Muscle of arm (tissue), 14 donors: ENCODE results near the gene HLA-DPA1. TPM values are rescaled to one million over a fixed set of nuclear protein-coding genes. Genes with fewer than 3 reads are reported as not detected.
"Not testable (repeated sequence)": the region's sequence is repeated elsewhere in the genome, so short reads cannot be mapped to it uniquely, and the experiment has no call there.

Experiments used
- DNase-seq: peaks from one replicate; pipeline ENCODE4 v3.0.0-alpha.2; 2013
- long read RNA-seq, 11 donors: transcript quantifications; one replicate each; lab custom pipeline, GENCODE V29; 2026
- polyA plus RNA-seq, 12 donors: library from polyadenylated mRNA; unstranded; fragments of 120-200 nt; gene quantifications; one replicate each; pipeline ENCODE4 v1.2.1, GENCODE V29; 2013; ENCODE audit not compliant: insufficient read length in 12 of 12

The HLA-DPA1 gene
- 10 to 100 TPM in 9 of 12 donors, 1 to 10 TPM in 2, not detected in 1; 7.6 to 44.7 (median 13.9) TPM for polyA plus RNA-seq
- long read RNA-seq, donor 1, full-length matches to known transcripts = 4 of 103 reads
- long read RNA-seq, donor 1, partial matches to known transcripts = 99 of 103 reads
- long read RNA-seq, donor 1, other reads (novel, unspliced or antisense) = 0 of 103 reads
- long read RNA-seq, donor 2, partial matches to known transcripts = 18 of 39 reads
- long read RNA-seq, donor 2, other reads (novel, unspliced or antisense) = 21 of 39 reads
- long read RNA-seq, donor 3, partial matches to known transcripts = 0 of 1 reads
- long read RNA-seq, donor 3, other reads (novel, unspliced or antisense) = 0 of 1 reads
- long read RNA-seq, donor 4 = 0 reads
- long read RNA-seq, donor 5, full-length matches to known transcripts = 1 of 1 reads
- long read RNA-seq, donor 5, partial matches to known transcripts = 0 of 1 reads
- long read RNA-seq, donor 5, other reads (novel, unspliced or antisense) = 0 of 1 reads
- long read RNA-seq, donor 6, partial matches to known transcripts = 5 of 5 reads
- long read RNA-seq, donor 6, other reads (novel, unspliced or antisense) = 0 of 5 reads
- long read RNA-seq, donor 7 = 0 reads
- long read RNA-seq, donor 8, full-length matches to known transcripts = 1 of 1 reads
- long read RNA-seq, donor 8, partial matches to known transcripts = 0 of 1 reads
- long read RNA-seq, donor 8, other reads (novel, unspliced or antisense) = 0 of 1 reads
- long read RNA-seq, donor 9, partial matches to known transcripts = 6 of 6 reads
- long read RNA-seq, donor 9, other reads (novel, unspliced or antisense) = 0 of 6 reads
- long read RNA-seq, donor 10, partial matches to known transcripts = 0 of 1 reads
- long read RNA-seq, donor 10, other reads (novel, unspliced or antisense) = 0 of 1 reads
- long read RNA-seq, donor 11 = 0 reads

DNA sequence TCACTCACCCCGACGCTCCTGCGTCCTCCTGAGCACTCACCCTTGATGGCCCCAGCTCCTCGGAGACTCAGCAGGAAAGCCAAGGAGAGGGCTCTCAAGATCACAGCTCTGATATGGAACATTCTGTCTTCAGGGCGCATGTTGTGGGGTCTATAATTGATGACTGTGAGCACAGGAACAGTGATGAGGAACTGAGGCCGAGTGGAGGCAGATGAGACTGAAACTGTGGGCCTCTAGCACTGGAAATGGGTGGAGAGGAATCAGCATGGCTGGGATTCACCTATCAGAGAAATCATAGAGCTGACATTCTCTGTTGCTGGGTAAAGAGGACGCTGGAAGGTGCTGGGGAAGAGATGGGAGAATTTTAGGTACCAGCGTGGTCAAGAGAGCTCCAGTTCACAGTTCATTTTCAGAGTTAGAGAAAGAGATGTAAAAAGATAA lies at the start of gene HLA-DPA1:
Gene HLA-DPA1, minus strand, starts transcription at position 219 of the 441 bp plus-strand sequence.
- no peak for DNase-seq

DNA sequence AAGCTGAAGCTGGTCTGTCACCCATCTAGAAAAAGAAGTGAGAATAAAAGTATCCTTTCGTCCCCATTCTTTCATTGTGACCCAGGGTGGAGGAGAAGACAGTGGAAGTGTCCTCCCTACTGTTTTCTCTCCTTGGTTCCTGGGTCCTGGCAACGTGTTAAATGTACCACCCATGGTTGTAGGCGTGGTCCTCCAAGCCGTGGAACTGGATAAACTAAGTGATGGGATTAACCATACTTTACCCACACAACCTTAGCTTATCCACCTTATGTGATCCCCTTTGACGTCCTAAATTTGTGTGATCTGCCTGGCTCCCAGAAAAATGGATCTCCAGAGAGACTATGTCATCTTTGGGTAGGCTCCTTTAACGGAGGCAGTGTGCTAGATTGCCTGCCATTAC lies 49.7 kb upstream of the HLA-DPA1 start:
- no peak for DNase-seq

DNA sequence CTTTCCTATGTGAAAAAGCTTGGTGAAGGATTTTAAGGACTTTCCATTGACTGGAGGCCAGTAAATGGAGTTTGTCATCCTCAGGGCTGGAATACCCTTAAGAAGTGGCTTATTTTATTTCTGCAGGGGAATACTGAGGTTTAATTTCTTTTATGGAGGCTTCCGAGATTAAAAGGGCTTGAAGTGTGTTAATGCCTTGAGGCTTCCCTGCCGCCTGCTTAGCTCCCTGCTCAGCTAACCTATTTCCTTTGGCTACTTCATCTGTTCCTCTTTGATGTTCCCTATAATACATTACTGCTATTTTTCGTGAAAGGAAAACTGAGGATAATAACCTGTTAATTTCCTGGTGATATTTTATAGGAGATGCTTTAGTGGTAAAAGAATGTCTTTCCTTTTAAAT lies 46.6 kb upstream of the HLA-DPA1 start:
- DNase-seq = no peak

DNA sequence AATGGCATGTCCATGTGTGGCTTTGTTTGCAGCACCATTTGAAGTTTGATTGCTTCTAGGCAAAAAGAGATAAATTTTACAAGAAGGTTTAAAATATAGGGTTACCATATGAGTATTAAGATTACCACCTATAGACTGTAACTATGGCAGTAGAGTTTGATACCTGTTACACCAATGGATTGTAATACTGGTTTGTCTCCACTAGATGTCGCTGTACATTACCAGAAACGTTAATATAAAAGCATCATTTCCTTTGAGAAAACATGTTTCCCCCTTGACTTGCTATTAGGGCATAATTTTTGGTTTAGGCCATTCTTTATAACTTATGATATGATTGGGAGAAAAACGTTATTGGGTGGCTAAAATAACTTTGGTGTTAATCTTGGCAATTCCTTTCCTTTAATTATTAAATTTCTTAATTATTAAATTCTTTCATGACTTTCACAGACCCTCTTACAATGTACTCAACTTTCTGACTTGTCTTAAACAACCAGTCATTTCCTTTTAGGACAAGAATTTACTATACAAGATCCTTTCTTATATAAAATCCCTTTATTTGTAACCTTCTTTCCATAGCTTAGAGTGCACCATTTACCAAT lies 45.2 kb upstream of the HLA-DPA1 start:
- DNase-seq = peak; percentile 52

DNA sequence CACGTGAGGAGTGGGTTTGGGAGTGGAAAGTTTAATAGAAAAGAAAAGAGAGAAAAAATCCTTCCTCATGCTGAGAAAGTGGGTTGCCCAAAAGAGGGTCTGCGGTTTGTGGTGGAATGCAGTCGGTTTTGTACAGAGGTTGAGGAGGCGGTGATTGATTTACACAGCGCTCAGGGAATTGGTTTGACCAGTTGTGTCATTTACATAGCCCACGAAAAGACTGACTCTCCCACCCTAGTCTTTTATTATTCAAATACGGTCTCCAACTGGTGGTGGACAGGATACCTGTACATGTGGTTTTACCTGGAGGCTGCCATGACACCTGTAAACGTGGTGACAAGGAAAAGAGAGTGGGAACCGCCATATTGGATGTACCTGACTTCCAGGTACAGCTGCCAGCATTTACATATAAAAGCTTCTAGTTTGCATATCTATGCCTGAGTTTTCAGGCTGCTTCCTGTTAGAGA lies 44.4 kb upstream of the HLA-DPA1 start:
- DNase-seq = no peak

DNA sequence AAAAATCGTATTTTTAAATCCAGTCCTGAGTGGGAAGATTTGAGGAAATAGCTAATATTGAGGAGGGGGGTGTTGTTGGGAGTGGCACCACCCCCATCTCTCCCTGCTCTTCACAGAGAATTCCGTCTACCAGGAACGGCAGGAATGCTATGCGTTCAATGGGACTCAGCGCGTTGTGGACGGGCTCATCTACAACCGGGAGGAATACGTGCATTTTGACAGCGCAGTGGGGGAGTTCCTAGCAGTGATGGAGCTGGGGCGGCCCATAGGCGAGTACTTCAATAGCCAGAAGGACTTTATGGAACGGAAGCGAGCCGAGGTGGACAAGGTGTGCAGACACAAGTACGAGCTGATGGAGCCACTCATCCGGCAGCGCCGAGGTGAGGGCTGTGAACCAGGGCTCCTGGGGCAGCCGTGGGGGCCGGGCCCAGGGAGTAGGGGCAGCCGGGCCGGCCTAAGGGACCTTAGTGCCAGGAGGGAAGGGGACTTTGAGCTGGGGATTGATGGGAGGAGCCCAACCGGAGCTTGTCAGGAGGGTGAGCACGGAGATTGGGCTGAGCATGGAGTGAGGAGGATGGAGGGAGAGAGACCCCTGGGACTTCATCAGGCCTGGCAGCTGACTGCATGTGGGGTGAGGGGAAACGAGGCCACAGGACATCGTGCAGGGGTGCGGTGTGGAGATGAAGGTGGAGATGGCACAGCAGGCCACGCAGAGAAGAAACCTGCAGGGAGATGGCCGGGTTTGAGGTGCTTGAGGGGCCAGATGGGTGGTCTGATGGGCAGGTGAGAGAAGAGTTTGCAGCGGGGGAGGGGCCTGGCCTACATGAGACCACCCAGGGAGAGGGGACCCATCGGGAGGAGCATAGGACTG lies 43.6 kb upstream of the HLA-DPA1 start:
- no peak for DNase-seq

DNA sequence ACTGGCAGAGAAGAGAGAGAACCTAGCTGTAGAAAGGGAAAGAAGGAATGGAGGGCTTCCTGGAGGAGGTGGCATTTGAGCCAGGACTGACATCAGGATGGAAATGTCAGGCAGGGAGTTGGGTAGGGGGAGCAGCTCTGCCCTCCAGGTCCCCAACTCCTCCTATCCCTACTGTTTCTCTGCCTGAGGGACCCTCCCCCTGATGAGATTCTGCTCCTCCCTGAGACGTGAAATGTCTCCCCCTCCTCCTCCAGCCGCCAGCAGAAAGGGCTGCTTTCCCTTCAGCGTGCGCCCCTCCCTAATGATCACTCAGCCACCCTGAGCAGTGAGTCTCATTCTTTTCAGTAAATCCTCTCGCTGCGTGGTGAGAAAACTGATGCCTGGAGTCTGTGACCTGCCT lies 43.0 kb upstream of the HLA-DPA1 start:
- DNase-seq = no peak

DNA sequence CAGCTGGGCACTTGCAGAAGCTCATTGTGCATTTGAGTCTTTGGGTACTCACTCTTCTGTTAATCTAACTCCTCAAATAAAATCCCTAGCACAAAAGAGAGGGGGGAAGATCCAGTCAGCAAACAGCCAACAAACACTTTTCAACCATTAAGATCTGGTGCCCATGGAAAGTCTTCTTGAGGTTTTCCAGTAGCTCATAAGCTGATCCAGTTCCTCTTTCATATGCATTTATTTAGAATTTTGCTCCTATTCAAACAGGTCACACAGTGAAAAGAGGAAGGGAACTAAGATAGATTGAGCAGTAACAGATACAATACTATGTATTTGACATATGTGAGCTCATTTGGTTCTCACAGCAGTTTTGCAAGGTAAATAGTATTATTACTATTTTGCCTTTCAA lies 41.0 kb upstream of the HLA-DPA1 start:
- DNase-seq = no peak

DNA sequence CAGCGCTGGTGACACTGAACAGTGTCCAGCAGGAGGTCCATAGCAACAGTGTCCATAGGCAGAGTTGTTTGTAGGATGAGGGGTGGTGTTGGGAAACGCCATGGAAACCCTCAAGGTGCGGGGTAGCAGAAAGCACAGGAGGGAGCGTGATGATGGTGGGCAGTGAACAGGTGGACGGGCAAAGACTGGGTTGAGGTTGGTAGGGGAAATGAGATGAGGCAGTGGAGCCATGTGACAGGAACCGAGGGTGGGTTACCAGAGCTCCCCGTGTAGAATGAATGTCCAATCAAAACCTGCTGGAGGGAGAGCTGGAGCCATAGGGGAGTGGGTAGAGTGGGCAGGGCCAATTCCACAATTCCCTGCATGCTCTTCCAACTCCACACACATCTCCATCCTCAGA lies 40.3 kb upstream of the HLA-DPA1 start:
- no peak for DNase-seq

DNA sequence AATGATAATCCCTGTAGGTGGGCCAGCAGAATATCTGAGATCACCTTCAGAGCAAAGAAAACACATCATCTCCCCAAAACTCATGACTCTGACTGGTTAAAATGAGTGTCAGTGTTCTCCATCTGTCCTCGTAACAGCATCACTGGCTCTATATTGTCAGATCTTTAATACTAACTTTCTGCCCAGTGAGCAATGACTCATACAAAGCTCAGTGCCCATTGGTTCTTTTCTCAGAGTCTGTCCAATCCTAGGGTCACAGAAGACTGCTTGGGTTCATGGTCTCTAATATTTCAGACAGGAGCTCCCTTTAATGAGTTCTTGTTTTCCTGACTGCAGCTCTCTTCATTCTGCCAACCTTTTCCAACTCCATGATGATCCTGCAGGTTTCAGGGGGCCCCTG lies 38.7 kb upstream of the HLA-DPA1 start:
- DNase-seq = peak; percentile 41

DNA sequence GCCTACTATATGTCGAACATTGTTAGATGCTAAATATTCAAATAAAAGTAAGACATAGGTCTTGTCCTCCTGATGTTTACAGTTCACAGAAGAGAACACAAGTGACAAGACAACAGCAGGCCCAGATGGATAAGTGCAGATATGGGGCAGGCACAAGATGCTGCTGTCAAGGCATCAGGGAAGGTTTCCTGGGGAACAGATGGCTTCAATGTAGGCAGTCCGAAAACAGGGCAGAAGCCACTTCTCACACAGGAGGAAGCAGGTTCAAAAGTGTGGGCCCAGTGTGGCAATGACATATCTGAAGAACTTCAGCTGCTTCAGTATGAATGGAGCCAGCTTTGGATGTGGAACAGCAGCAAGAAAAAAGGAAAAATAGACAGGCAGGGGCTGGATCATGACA lies 34.9 kb upstream of the HLA-DPA1 start:
- DNase-seq = no peak

DNA sequence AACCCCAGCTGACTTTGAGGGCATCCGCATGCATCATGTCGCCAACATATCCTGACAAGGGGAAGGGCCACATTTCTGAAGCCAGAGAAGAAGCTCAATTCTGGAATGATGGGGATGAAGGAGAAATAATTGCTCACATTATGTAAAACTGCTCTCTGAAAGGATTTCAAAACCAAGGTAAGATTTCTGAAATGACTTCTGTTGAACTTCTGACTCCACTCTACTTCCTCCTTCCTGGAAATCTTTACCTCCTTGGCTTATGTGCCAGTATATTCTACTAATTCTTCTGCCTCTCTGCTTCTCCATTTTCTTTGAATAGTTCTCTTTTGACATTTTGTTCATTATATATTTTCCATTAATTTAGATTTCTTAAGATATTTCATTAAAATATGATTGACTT lies 34.2 kb upstream of the HLA-DPA1 start:
- DNase-seq = no peak

DNA sequence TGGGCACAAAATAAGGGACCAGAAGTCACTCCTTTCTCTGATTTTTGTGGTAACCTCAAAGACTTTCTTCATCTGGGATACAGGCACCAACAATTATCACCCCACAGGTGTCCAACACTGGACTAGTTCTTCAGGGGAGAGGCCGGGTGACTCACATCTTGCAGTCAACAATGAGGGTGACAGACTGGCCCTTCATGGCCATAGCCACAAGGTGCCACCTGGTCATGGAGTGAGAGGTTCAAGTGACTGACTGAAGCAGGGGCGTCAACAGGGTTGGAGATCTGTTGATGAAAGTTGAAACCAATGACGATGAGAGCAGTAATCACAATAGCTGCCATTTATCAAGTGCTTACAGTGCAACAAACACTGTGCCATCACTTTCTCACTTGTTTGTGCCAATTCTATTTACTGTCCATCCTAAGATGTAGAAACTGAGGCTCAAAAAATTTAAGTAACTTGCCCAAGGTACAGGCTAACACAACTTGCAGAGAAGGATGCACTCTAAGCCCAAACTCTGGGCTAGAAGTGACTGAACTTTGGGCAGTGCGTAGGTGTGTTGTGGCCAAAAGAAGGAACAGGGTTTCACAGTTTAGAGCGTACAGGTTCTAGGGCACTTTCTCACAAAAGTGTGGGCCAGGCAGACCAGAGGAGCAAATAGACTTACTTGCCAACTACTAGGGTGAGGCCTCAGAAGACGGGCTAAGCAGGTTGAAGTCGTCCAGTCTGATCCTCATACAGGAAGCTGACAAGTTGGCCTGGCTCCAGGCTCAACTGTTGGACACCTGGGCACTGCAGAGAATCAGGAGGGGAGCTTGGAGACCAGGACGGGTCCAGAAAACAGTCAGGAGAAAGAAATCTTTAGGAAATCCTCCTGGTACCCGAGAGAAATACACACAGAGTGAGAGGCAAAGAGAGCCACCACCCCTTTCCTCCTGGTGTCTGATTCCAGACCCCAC lies 32.7 kb upstream of the HLA-DPA1 start:
- no peak for DNase-seq

DNA sequence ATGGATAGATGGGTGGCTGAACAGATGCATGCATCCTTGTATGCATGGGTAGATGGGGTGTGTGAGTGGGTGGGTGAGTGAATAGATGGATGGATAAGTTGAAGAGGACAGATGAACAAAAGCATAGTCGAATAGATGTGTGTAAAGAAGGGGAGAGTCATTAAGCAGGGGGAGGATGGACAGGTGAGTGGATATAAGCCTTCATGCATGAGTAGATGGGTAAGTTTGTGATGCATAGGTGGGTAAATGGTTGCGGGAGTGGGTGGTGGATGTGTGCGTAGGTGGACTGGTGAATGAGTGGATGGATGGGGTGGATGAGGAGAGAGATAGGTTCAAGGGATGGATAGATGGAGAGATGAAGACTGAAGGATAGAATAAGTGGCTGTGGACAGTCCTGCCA lies 31.9 kb upstream of the HLA-DPA1 start:
- no peak for DNase-seq

DNA sequence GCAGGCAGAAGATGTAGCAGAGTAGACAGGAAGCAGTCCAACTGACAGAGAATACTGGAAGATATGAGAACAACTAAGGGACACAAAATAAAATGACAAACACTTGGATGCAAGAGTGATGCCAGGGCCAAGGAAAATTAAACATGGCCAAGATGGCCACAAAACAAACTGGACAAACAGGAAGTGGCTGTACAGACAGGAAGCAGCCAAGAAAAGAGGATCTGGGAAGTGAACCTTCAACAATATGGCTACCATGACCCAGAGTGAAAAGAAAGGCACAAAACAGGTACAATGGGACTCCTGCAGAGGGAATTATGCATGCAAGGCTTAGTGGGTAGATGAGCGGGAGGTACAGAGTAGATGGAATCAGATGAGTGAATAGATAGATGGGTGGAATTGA lies 31.4 kb upstream of the HLA-DPA1 start:
- no peak for DNase-seq

DNA sequence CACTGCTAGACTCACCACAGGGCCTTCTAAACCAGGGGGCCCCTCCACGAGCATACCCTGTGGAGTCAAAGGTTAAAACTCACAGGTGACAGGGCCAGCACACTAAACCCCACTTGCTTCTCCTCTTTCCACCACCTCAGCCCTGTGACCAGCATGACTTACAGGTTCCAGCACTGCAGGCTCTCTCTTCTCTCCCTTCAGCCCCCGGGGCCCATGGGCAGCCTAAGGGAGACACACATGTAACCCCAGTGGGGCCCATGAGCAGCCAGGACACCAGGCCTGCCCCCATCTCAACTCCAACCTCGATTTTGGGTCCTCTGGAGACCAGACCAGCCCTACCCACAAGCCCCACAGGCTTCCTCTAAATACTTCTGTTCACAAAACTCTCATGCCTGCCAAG lies 30.3 kb upstream of the HLA-DPA1 start:
- no peak for DNase-seq

DNA sequence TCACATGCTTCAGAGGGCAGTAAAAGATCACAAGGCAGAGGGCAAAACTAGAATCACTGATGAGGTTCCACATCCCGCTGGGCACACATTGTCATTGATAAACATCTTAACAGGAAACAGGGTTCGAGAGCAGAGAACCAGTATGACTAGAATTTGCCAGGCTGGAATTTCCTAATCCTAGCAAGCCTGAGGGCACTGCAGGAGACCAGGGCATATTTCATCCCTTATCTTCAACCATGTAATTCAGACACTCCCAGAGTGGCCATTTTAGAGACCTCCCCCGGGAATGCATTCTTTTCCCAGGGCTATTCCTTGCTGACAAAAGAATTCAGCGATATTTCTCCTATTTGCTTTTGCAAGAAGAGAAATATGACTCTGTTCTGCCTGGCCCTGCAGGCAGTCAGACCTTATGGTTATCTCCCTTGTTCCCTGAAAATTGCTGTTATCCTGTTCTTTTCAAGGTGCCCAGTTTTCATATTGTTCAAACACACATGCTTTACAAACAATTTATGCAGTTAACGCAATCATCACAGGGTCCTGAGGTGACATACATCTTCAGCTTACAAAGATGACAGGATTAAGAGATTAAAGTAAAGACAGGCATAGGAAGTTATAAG lies 27.8 kb upstream of the HLA-DPA1 start:
- DNase-seq = not testable (repeated sequence)

DNA sequence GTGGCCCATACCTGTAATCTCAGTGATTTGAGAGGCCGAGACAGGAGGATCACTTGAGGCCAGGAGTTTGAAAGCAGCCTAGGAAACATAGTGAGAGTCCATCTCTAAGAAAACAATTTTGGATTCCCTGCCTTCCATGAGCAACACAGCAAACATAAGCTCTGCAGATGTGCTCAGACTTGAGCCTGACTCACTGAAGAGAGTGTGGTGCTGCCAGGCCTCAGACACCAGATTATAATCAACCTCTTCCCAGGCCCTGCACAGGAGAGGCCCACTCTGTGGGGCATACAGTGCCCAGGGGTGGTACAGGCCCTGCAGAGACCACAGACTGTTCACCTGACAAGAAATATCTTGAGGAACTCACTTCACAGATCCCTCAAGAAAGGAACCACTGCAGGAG lies 22.2 kb upstream of the HLA-DPA1 start:
- DNase-seq = no peak

DNA sequence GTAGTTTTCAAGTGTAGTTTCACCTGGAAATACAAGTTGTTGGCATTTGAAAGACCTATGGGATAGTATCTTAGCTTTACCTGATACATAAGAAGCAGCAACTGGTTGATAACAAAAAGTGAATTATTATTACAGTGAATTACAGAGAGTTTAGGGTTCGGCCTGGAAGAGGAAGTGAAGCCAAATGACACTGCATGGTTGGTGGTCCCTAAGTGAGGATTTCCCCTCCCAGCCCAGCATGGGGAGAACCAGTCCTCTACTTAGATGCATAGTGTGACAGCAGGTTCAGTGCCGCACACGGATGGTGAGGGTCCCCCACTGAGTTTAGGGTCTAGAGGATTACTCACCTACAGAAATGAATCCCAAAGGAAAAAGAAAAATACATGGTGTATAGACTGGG lies 20.4 kb upstream of the HLA-DPA1 start:
- DNase-seq = no peak

DNA sequence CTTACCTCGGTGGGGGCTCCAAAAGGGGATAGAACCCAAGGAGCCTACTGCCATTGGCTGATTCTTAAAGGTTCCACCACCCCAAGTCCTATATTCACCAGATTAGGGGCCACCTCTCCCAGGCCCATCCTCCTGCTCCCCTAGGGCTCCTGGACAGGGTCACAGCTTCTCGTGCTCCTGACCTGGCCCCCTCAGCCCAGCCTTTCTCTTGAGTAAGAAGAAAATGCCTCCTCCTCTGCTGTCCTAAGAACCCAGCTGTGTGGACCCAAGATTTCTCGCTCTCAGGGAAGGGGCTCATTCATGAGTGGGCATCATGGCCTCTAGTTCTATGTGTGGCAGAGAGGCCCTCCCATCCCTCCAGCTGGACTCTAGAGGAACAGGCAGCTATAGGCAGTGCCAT lies 18.9 kb upstream of the HLA-DPA1 start:
- no peak for DNase-seq
